NCI-H128 (cell line): ENCODE data around the gene PDE3A.

Experiments
- DNase-seq: peaks from one replicate; lab custom pipeline; 2025; ENCODE audit not compliant: unreplicated experiment; lab: John Stamatoyannopoulos, UW

Gene PDE3A

DNA sequence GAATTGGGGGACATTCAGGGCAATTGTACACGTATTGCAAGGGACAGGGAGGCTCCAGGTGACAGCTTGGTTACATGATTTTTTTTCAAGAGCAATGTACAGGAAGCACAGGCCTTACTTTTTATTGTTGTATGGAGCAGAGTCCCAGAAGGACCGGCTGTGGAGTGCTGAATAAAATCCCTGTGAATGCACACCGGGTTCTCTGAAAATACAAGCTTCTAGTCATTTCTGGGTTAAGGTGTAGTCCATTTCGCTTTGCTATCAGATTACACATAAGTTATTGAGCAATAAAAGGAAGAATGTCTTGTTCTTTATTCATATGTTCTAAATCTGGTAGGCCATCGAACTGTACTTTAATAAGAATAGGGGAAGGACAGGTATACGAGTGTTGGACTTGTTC lies 52.2 kb downstream of the PDE3A start:
- no peak for DNase-seq

DNA sequence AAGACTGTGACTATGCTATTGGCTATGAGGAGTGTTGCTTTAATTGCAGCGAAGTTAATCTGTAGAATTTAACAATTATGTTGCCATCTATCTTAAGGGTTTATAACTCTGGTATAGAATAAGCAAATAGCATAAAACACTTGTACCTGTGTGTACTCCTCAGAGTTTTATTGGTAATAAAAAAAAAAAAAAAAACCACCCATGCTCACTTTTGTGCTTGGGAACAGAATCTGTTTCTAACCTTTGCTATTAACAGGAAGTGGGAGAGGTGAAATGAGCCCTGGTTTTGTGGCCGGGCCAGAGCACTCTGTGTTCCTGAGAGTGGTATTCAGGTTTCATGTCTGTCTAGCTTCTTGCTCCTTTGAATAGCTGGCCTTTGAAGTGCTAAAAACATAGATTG lies 53.1 kb downstream of the PDE3A start:
- no peak for DNase-seq

DNA sequence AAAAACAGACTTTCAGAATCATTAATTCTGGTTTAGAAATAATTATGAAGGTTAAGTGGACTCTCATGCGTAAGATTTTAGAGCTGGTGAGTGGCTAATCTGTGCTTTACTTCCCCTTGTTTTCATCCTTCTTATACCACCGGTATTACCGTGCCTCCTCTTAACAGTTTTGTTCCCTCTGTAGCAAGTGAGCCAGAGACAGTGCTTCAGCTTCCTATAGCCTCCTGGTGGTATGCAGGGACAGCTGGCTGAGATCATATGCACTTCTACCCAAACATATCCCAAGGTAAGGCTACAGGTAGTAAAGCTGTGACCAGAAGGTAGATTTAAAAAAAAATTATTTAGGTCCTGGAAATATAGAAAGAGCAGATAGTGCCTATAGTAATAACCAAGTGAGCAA lies 55.2 kb downstream of the PDE3A start:
- no peak for DNase-seq

DNA sequence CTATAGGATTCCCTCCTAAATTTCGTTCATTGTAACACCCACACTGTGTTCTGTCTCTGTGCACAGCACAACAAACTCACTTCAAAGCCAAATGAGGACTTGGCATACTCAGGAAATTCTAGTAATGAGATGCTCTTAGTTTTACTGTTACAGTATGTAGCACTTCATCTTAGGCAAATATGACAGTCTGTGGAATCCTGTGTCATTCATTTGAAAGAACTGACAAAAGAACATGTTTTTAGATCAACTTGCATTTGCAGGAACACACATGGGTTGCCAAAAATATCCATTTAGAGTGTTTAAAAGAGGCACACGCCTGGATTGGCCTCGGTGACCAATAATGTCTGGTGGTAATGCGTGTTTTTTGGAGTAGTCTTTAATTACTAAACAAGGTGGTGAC lies 56.5 kb downstream of the PDE3A start:
- DNase-seq, result no peak

DNA sequence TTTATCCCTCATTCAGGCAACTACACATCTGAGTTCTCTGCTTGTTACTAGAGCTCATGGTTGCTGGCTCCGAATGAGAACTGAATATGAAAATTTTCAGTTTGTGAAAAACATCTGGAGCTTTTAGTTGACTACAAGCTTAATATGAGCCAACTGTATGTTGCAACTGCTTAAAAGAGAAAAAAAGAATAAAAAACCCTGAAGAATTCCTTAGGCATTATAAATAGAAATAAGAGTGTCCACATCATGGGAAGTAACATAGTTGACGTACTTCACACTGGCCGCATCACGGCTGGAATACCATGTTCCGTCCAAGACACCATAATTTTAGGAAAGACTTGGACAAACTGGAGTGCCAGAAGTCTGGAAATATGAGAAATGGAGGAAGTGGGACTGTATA lies 57.9 kb downstream of the PDE3A start:
- DNase-seq, result no peak

DNA sequence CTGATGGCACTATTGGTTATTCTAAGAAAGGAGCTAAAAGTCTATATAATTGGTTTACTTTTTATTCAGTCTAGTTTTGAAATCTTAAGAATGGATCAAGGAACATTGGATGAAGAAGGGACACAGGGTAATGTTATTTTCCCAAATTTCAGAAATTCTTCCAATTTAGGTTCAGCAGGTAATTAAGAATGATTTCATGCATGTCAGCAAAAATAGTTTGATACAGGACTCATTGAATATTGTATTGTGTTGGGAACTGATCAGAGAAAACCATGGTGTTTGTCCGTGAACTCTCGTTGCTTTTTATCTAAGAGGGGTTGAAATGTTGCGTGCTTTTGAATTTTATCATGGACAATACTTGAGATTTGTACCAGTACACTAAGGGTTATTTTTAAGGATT lies 58.6 kb downstream of the PDE3A start:
- DNase-seq, result no peak

DNA sequence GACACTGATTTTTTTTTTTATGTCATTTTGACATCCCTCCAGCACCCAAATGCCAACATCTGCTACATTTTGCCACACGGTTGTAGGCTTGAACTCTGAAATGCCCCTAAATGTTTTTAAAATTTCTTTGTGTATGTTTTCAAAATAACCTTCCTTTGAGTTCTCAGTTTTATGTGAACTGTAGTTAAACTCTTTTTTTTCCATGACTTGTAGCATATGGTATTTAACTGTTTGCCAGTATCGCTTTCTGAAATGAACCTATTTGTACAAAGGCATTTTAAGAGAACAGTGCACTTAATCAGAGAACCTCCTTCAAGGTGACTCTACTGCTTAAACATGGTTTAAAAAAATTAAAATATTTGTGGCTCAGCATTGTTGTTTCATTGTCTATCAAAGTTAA lies 61.5 kb downstream of the PDE3A start:
- no peak for DNase-seq

DNA sequence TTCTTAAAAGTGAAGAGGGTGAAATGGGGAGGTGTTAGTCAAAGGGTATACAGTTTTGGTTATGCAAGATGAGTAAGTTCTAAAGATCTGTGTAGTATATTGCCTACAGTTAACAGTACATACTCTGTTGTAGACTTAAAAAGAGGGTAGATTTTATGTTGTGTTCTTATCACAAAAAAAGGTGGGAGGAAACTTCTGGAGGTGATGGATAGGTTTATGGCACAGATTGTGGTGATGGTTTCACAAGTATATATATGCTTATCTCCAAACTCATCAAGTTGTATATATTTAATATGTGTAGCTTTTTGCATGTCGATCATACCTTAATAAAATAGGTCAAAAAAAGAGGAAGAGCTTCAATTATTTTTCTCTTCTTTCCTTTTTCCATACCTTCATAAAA lies 64.0 kb downstream of the PDE3A start:
- DNase-seq, result no peak

DNA sequence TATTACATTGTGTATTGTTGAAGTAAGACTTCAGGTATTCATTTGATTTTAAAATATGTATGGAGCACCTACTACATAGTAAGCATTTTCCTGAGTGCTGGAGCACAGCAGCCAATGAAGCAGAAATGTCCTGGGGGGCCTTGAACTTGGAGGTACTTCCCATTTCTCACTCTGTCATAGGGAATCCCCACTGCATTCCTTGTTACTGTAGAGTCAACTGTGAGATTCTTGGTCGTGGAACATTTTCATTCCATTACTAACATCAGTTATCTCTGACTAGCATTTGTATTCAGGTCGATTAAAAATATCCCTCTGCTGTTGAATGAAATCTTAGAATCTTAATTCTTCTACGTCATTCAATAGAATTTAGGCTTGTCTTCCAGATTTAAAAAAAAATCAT lies 66.7 kb downstream of the PDE3A start:
- DNase-seq, result no peak

DNA sequence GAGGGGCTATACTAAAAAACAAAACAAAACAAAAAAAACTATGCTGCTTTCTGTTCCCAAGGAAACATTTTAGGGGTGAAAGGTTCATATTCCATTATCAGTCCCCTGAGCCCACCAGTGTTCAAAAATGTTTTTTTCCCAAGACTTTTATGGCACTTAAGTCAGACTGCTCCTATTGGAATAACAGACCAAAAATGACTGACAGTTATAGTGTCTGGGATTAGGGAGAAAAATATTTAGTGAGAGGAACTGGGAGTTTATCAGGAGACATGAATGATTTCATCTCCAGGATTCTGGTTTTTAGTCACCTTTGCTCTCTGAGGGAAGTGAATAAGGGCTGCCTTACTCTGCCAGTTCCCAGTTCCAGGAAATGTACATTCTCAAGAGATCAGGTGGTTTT lies 68.0 kb downstream of the PDE3A start:
- DNase-seq, result no peak

DNA sequence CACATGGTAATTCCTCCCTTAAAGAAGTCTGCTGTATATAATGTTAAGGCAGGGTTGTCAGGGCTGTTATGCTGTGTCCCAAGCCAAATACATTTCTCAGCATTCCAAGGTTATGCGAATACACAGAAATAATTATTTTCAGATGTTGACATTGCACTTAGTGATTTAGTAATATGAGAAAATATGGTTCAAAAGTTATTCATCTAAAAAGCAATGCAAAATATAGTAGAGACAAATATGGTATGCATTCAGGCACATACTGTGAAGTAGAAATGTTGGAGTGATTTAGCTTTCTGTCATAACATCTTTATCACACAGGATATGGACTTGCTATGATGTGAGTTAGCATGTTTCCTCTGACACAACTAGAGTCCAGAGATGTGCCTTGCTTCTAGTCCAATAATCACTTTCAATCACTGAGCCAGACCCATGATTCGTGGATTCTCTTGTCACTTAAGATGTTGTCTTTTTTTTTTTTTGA lies 70.0 kb downstream of the PDE3A start:
- no peak for DNase-seq

DNA sequence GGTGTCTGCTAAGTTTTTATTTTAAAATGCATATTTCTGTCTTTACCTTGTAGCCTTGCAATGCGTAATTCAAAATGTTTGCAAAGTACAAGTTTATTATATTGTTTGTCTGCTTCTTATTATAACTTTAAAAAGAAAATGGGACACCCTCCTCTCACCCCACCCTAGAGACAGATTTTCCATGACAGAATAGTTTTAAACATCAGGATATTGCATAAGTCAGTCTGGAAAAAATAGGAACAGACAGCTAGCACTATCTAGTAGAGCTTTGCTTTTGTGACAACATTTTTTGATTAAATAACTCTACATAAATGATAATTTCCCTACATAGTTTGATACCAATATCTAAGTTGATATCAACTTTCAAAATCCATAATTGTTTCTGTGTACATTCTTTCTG lies 71.3 kb downstream of the PDE3A start:
- no peak for DNase-seq

DNA sequence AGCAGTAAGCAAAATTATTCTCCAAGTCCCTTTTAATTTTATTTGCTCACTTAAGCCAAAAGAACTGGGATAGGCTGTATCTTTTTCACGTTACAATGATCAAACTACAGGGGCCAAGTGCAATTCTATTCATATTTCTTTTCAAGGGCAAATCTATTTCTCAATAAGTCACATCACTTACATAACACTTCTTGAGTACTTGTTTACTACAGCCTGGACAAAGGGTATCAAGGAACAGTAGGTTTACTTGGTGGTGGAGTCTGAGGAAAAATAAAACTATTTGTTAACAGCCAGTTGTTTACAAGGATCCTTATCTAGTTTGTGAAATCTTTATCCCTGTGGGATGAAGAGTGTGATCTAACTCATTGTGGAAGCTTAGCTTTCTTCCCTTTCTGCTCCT lies 72.1 kb downstream of the PDE3A start:
- DNase-seq, result no peak

DNA sequence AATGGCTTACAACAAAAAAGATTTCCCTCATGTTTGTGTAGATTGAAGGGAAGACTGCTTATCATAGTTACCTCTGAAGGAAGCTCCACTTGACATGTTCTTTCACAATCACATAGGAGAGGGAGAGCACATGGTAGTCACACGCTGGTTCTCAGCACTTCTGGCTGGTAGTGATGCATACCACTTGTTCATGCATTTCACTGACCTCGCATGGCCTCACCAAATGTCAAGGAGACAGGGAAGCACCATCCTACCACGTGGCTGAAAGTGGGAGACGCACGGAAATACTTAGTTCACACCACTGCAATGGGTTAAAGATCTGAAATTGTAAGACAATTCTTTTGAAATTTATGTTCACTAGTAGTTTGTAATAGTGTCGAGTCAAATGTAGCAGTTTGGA lies 74.0 kb downstream of the PDE3A start:
- DNase-seq, result no peak

DNA sequence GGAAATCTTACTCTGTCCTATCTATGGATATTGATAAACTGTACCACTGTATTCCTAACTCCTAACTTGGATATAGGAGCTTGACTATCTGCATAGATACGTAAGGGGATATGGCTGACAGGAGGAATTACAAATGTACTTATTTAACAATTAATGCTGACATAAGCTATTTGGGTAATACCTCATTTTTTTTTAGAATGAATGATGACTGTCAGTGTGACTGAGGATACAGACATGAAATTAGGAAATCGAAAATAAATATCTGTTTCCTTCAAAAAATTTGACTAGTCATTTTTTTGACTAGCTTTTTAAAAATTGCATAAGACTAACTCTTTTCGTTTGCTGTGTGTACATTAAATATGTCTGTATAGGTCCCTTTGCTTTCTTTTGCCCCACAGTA lies 74.9 kb downstream of the PDE3A start:
- no peak for DNase-seq

DNA sequence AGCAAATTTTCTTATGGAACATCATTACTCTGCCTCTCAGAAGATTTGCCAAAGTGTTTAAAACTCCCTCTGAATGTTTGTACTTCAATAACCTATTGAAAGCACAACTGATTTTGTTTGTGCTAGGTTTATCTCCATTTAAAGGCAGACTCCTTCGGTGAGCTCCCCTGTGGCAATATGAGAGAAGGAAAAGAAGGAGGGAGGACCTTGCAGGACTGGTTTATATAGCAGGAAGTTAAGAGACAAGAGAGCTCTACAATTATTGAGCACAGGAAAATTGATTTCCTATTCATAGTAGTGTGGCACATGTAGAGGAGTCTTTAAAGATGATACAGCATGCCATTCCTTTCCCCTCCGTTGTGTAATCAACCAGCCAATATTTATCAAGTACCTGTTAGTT lies 75.5 kb downstream of the PDE3A start:
- DNase-seq, result no peak

DNA sequence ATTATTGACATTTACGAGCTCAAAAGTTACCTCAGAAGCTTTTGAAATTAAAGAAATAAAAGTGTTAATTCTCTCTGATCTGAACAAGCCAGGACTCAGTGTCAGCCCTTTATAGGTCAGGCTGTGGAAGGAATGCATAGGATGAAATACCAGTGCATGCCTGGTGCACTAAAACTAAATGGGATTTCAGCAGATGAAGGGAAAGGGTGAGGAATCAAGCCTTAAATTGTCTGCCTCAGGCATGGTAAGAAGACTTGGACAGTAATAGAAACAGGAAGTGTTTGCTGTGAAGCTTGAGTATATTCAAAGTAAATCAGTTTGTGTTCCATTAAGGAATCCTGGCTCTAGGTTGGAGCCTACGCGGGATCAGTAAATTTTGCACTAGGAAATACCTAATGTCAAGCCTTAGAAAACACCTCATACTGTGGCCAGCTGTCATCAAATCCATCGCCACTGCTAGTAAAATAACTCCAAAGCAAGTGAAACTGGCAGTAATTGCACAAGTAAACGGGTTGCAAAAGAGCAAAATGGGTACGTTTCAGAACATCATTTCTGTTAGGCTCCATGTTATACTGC lies 76.3 kb downstream of the PDE3A start:
- DNase-seq, result no peak

DNA sequence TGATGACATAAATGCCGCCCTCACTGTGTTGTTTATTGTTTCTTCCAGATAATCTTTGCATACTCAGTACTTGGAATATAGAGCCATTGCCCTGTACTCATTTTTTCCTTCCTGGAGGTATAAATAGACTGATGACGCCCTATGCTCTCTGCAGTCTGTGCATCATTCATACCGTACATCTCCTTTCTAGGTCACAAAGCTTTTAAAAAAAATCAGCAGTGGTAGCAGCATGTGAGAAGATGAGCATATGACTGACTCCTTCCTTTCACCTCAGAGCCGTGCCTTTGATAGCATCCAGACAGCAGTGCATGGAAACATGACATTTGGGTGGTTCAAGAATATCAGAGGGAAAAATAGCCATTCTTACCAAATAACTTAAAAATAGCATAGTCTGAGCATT lies 77.3 kb downstream of the PDE3A start:
- DNase-seq, result no peak

DNA sequence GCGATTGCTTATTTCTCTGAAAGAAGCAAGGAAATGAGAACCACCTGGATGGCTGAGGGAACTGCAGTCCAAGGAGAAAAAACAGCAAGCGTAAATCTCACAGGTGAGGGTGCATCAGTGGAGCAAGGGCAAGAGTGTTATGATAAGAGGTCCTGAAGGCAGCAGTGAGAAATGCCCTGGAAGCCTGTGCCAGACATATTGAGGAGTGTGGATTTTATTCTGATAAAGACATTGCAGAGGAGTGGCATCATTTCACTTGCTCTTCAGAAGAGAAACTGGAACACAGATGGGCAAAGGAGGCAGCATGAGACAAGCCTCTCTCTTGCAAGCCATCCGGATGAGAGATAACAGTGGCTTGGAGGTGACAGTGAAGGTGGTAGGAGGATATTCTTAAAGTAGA lies 78.5 kb downstream of the PDE3A start:
- no peak for DNase-seq

DNA sequence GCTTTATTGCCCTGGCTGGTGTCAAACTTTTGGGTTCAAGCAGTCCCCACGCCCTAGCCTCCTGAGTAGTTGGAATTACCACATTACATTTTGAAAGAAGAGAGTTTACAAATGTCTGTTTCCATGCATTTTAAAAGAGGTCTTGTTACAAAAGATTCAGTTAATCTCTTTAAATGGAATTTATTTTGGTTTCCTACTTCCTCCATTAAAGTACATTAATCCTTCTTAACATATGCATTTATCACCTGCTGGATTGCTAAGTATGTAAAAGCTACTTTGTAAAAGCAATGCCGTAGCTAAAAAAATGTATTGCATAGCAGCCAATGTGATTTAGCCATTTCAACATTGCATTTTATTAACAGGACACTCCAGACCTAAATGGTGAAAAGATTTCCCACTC lies 80.4 kb downstream of the PDE3A start:
- no peak for DNase-seq

DNA sequence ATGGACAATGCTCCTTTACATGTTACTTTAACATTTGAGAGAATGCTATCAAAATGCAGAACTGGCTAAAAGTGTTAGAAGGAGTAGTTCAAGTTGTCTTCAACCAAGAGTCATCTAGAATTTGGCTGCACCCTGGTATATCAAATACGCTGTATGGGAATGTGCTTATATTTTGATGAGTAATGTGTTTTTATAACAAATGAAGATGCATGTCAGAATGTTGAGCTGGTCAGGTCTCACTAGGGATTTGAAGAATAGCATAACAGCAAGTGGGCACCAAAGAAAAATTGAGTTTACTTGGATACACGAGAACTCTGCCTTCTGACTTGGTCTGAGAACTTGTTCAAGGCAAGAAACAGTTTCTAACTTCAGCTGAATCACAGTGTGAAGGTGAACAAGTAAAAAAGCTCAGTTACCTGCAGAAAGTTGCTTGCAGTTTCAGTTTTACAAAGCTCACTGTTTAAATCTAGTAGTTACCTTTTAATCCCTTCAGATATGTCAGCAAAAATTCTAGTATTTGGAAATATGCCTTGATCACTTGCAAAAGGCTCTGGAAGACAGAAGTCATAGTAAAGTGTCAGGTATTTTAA lies 82.3 kb downstream of the PDE3A start:
- DNase-seq, result no peak

DNA sequence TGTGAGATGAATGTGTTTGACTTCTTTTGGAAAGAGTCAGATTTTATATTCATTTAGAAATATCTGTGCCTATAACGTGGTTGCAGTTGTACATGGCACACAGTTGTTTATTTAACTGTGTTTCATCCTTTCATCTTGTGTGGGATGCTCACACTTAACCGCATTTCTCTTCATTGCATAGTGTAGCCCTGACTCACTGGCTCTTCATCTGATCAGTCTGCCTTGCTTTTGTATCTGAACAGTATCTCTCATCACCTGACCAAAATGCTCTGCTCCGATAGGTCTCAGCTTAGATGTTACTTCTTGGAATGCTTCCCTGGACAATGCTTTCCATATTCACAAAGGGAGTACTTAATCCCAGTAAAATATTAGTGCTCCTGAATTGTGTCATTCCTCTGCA lies 83.4 kb downstream of the PDE3A start:
- no peak for DNase-seq

DNA sequence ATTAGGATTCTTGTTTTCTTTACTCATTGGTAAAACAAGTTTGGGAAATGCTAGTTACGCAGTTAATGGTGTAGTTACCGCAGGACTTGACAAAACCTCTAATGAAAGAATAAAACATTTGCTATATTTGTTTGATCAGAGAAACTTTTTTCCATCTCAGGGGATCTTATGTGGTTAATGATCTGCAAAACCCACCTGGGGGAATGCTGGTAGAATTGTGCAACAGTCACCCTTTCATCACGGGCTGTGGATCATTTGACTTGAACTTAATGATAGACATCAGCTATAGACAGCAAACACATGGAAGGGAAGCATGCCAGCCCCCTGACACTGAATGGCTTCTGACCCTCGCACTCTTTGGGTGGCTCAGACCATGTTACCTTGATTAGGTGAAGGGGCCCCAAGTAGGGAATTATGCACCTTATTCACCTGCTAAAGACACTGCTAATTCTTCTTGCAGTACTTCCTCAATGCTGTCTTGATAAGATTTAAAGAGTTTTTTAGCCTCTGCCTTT lies 84.2 kb downstream of the PDE3A start:
- no peak for DNase-seq
